Esophagus squamous epithelium (tissue), 5 donors: Measurements from ENCODE around the gene METTL4. TPM values are rescaled to one million over a fixed set of nuclear protein-coding genes. Genes with fewer than 3 reads are reported as not detected.
"Not testable (repeated sequence)": the region's sequence is repeated elsewhere in the genome, so short reads cannot be mapped to it uniquely, and the experiment has no call there.

Experiments used
- DNase-seq: peaks from one replicate; lab custom pipeline; 2025; lab: John Stamatoyannopoulos, UW
- H3K27ac ChIP-seq, 4 donors: fragments of 200-600 bp; sonication (generic); one replicate each; pipeline ENCODE4 v1.5.1; 2016 to 2019; ENCODE audit warnings: mild to moderate bottlenecking in 1 of 4
- H3K27me3 ChIP-seq, 4 donors: fragments of 200-600 bp; sonication (generic); 1 replicate in 3 of 4; 2 replicates in 1 of 4; pipeline versions ENCODE4 v1.5.1 to v1.6.0; 2017 to 2021; ENCODE audit warnings: antibody characterized with exemption in 1 of 4
- H3K36me3 ChIP-seq, 3 donors: fragments of 200-600 bp; sonication (generic); one replicate each; pipeline ENCODE4 v1.5.1; 2016 to 2019
- H3K4me1 ChIP-seq, 3 donors: fragments of 200-600 bp; sonication (generic); one replicate each; pipeline ENCODE4 v1.5.1; 2017 to 2019
- H3K4me3 ChIP-seq, 4 donors: fragments of 200-600 bp; sonication (generic); 1 replicate in 3 of 4; 2 replicates in 1 of 4; pipeline ENCODE4 v1.5.1; 2016 to 2019; ENCODE audit warnings: mild to moderate bottlenecking in 2 of 4, moderate library complexity in 1 of 4
- H3K9me3 ChIP-seq, 3 donors: fragments of 200-600 bp; sonication (generic); one replicate each; pipeline ENCODE4 v1.5.1; 2016 to 2019
- CTCF ChIP-seq, 6 experiments: fragments of 450-650 bp in 4 of 6; fragments of 200-600 bp in 2 of 6; sonication (generic) in 2 of 6; IDR thresholded peaks; one replicate each; pipeline ENCODE4 v1.5.1; 2016 to 2019; ENCODE audit warnings: antibody characterized with exemption in 6 of 6, mild to moderate bottlenecking in 4 of 6, moderate library complexity in 4 of 6
- POLR2A ChIP-seq, 4 donors: fragments of 450-650 bp; IDR thresholded peaks; one replicate each; pipeline ENCODE4 v1.6.1; 2017; ENCODE audit warnings: antibody characterized with exemption in 4 of 4, mild to moderate bottlenecking in 4 of 4, moderate library complexity in 3 of 4
- WGBS, 2 donors: methylation state at CpG; one replicate each; pipeline ENCODE4 v1.1.5; 2018; 5-methylcytosine and 5-hydroxymethylcytosine counted together
- intact Hi-C: fragments of 100-400 bp; cut with DNase I; formaldehyde crosslinking; loops from one replicate; pipeline ENCODE4 v1.15.0; 2022
- total RNA-seq, 4 donors: library from RNA; depleted of rRNA; stranded (reverse); fragments of >200 nt; gene quantifications; one replicate each; pipeline ENCODE4 v1.1.0, GENCODE V29; 2016
- donor health status: DM: yes; HTN: yes; CAD: no.

METTL4 gene
- total RNA-seq, 4 donors from 2014 or later = 1.8 to 6.7 (median 4.4) TPM

GRCh38 chr18:2541925-2542563 lies 29.3 kb downstream of the METTL4 start:
- 27 to 47% methylated on average over 3 of the region's 3 CpGs for WGBS, 2 donors
- peaks cover 0 to 37% (median 0%) of the 10 kb centered on the region in 3 donors for H3K36me3 ChIP-seq
- not testable (repeated sequence) for H3K9me3 ChIP-seq, H3K27me3 ChIP-seq, H3K27ac ChIP-seq, H3K4me3 ChIP-seq, H3K4me1 ChIP-seq, DNase-seq
- intact Hi-C loops = loop anchor here (10.0 kb wide), 1 partner anchor 437 kb away; no protein-coding TSS in a partner anchor
- TF ChIP-seq CTCF (IDR thresholded peaks at IDR 0.05) = peak in 5 of 6 experiments; percentile 38 to 74 (median 55)

- intact Hi-C loops = loop anchor here (10.0 kb wide), 1 partner anchor 436 kb away; no protein-coding TSS in a partner anchor
- DNase-seq = no peak
- H3K4me3 ChIP-seq = no peak overlapping the region
- H3K4me1 ChIP-seq = no peaks in the 10 kb centered on the region
- H3K9me3 ChIP-seq = no peaks in the 10 kb centered on the region
- 84 to 85% methylated on average over 4 of the region's 4 CpGs for WGBS, 2 donors
- H3K27ac ChIP-seq = no peak overlapping the region
- TF ChIP-seq POLR2A (IDR thresholded peaks at IDR 0.05) = no peak
- peaks cover 0 to 22% (median 0%) of the 10 kb centered on the region in 3 donors for H3K36me3 ChIP-seq
- H3K27me3 ChIP-seq = no peaks in the 10 kb centered on the region
These were observed 30.7 kb downstream of the METTL4 start for GRCh38 chr18:2540575-2540974.

- intact Hi-C loops = no loop called here
- H3K27me3 ChIP-seq = no peaks in the 10 kb centered on the region
- 43 to 52% methylated on average over 1 of the region's 1 CpG for WGBS, 2 donors
- no peaks in the 10 kb centered on the region for H3K4me1 ChIP-seq
- H3K4me3 ChIP-seq = no peak overlapping the region
- peaks cover 0 to 27% (median 0%) of the 10 kb centered on the region in 3 donors for H3K36me3 ChIP-seq
- TF ChIP-seq POLR2A (IDR thresholded peaks at IDR 0.05) (no peak), CTCF (IDR thresholded peaks at IDR 0.05) (no peak)
- no peak overlapping the region for H3K27ac ChIP-seq
- H3K9me3 ChIP-seq = no peaks in the 10 kb centered on the region
- no peak for DNase-seq
These were observed 32.5 kb downstream of the METTL4 start for GRCh38 chr18:2538844-2539243.

- intact Hi-C loops = no loop called here
- no peaks in the 10 kb centered on the region for H3K4me1 ChIP-seq
- TF ChIP-seq POLR2A (IDR thresholded peaks at IDR 0.05) = no peak
- TF ChIP-seq CTCF (IDR thresholded peaks at IDR 0.05) = no peak
- WGBS, 2 donors = 82 to 88% methylated on average over 1 of the region's 1 CpG
- H3K9me3 ChIP-seq = no peaks in the 10 kb centered on the region
- H3K27ac ChIP-seq = no peak overlapping the region
- no peak for DNase-seq
- peaks cover 0 to 20% (median 0%) of the 10 kb centered on the region in 3 donors for H3K36me3 ChIP-seq
- H3K4me3 ChIP-seq = no peak overlapping the region
- no peaks in the 10 kb centered on the region for H3K27me3 ChIP-seq
These were observed 33.1 kb downstream of the METTL4 start for GRCh38 chr18:2538236-2538635.

GRCh38 chr18:2537296-2537695 lies 34.0 kb downstream of the METTL4 start:
- H3K27ac ChIP-seq = no peak overlapping the region
- intact Hi-C loops = no loop called here
- H3K4me1 ChIP-seq = no peaks in the 10 kb centered on the region
- no peak for DNase-seq
- TF ChIP-seq CTCF (IDR thresholded peaks at IDR 0.05) (no peak), POLR2A (IDR thresholded peaks at IDR 0.05) (no peak)
- no peaks in the 10 kb centered on the region for H3K9me3 ChIP-seq
- H3K4me3 ChIP-seq = no peak overlapping the region
- WGBS, 2 donors = 42 to 54% methylated on average over 3 of the region's 3 CpGs
- H3K36me3 ChIP-seq = peaks cover 0 to 18% (median 0%) of the 10 kb centered on the region in 3 donors
- no peaks in the 10 kb centered on the region for H3K27me3 ChIP-seq
